Measurements from ENCODE around the gene TRIO.

The TRIO gene

DNA sequence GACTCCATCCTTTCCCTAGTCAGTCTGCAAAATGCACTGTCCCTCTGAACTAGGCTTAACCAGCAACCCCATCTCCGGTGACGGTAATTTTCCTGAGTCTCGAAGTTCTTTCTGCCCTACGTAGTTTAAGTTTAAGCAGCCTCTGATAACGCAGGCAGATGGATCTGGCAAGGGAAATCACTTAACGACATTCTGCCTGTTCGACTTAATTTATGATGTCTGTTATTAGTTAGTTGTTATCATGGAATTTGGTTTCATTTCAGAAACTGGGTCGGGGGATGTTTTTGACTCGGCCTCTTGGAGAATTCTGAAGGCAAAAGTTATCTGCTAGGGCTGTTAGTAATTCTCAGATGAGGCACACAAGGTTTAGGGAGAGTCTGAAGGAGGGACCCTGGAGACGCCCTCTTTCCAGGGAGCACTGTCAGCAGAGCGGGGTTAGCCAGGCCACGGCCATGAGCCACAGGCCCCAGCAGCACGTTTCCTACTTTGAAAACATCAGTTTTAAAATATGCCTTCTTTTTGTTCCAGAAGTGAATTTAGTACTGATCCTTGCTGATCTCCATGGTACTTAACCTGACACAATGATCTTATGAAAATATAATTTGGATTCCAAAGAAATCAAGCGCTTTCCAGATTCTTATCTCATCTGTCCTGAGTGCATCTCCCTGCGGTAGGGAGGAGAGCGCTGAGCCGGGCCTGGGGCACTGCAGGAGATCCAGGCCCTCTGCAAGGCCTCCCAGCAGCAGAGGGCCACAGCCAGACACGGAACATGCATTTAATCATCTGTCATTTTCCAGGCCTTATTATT is 267.5 kb downstream of the TRIO start:
- CTCF ChIA-PET = interaction anchor here (0.6 kb wide), 1 partner anchor 365 kb away, joined by 3 read pairs; no protein-coding TSS in a partner anchor
- POLR2A ChIA-PET = no interaction called here
- no peak for DNase-seq (ENCODE audit: extremely low spot score)
- TF ChIP-seq FOXA1 (IDR thresholded peaks at IDR 0.05) (no peak), L3MBTL2 (conservative IDR thresholded peaks at IDR 0.05) (no peak), ARNT (IDR thresholded peaks at IDR 0.05) (no peak), CTBP1 (IDR thresholded peaks at IDR 0.05; ENCODE audit: borderline replicate concordance) (no peak), HDGF (IDR thresholded peaks at IDR 0.05; ENCODE audit: borderline replicate concordance) (no peak), LEF1 (IDR thresholded peaks at IDR 0.05; ENCODE audit: borderline replicate concordance) (no peak), TARDBP (IDR thresholded peaks at IDR 0.05) (no peak), FOXK2 (IDR thresholded peaks at IDR 0.05) (no peak), FOXM1 (IDR thresholded peaks at IDR 0.05; ENCODE audit: borderline replicate concordance) (no peak), ZNF384 (IDR thresholded peaks at IDR 0.05) (no peak), SUZ12 (IDR thresholded peaks at IDR 0.05) (no peak), NFRKB (IDR thresholded peaks at IDR 0.05) (no peak), BHLHE40 (IDR thresholded peaks at IDR 0.05; ENCODE audit: borderline replicate concordance) (no peak), ELF4 (IDR thresholded peaks at IDR 0.05) (no peak), SP1 (IDR thresholded peaks at IDR 0.05) (no peak)
- TF ChIP-seq, protein P1, sequence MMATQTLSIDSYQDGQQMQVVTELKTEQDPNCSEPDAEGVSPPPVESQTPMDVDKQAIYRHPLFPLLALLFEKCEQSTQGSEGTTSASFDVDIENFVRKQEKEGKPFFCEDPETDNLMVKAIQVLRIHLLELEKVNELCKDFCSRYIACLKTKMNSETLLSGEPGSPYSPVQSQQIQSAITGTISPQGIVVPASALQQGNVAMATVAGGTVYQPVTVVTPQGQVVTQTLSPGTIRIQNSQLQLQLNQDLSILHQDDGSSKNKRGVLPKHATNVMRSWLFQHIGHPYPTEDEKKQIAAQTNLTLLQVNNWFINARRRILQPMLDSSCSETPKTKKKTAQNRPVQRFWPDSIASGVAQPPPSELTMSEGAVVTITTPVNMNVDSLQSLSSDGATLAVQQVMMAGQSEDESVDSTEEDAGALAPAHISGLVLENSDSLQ (IDR thresholded peaks at IDR 0.05) = no peak

DNA sequence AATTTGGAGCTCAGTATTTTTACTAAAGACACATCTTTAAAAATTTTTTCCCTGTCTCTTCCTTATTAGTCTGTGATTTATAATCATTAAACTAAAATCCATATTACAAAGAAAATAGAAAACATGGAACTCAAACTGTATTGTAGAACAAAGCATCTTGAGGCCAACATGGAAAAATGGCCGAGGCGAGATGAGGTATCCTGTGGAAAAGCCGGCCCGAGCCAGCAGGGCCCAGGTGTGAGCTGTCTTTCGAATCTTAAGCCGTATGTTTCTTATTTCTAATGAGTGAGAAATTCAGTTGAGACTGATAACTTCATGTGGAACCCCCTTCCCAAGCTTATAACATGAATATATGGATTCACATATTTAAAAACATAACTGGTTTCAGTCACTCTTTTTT is 268.1 kb downstream of the TRIO start:
- DNase-seq (ENCODE audit: extremely low spot score) = no peak
- TF ChIP-seq BHLHE40 (IDR thresholded peaks at IDR 0.05; ENCODE audit: borderline replicate concordance) = no peak
- TF ChIP-seq LEF1 (IDR thresholded peaks at IDR 0.05; ENCODE audit: borderline replicate concordance) = no peak
- no peak for TF ChIP-seq FOXK2 (IDR thresholded peaks at IDR 0.05)
- no peak for TF ChIP-seq TARDBP (IDR thresholded peaks at IDR 0.05)
- TF ChIP-seq SP1 (IDR thresholded peaks at IDR 0.05) = no peak
- no peak for TF ChIP-seq NFRKB (IDR thresholded peaks at IDR 0.05)
- TF ChIP-seq FOXM1 (IDR thresholded peaks at IDR 0.05; ENCODE audit: borderline replicate concordance) = no peak
- no peak for TF ChIP-seq FOXA1 (IDR thresholded peaks at IDR 0.05)
- TF ChIP-seq, protein P1 (IDR thresholded peaks at IDR 0.05) = no peak
- TF ChIP-seq ZNF384 (IDR thresholded peaks at IDR 0.05) = no peak
- TF ChIP-seq ELF4 (IDR thresholded peaks at IDR 0.05) = no peak
- no peak for TF ChIP-seq CTBP1 (IDR thresholded peaks at IDR 0.05; ENCODE audit: borderline replicate concordance)
- TF ChIP-seq SUZ12 (IDR thresholded peaks at IDR 0.05) = no peak
- TF ChIP-seq L3MBTL2 (conservative IDR thresholded peaks at IDR 0.05) = no peak
- no peak for TF ChIP-seq HDGF (IDR thresholded peaks at IDR 0.05; ENCODE audit: borderline replicate concordance)
- ChIA-PET CTCF (interaction anchor here (0.6 kb wide), 1 partner anchor 365 kb away, joined by 3 read pairs; no protein-coding TSS in a partner anchor), POLR2A (no interaction called here)

DNA sequence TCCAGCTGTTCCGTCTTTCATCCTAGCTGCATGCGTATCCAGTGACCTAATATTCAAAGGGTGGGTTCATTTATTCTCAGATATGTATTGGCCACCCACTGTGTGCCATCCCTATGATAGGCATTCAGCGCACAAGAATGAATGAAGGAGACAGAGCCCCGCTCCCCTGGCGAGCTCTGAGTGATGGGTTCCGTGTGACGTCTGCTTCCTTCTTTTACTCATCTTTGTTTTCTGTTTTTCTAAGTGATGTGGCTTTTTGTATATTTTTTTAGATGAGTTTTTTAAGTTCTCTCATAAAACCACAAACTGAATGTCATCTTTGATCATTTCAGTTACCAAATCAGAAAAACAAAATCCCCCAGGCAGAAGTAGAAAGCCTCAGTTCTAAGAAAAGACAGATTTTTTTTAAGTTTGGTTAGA is 270.2 kb downstream of the TRIO start:
- CTCF ChIA-PET = no interaction called here
- DNase-seq (ENCODE audit: extremely low spot score) = no peak

DNA sequence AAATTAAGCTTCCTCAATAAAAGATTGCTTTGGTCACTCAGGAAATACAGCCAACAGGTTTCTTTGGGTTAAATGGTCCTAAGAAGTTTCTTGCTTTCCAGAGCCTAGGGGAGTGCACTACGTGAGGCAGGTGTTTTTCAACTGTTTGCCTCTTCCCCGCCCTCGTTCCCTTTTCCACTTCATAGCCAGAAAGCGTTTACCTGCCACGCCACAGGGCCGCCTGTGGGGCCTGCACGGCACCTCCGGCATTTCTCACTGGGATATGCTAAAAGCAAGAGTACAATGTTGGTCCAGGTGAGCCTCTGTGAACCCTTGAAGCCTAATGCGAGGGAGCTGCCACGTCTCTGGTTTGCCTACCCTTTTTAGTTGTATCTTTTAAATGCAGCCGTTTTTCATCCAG is 270.9 kb downstream of the TRIO start:
- ChIA-PET POLR2A (no interaction called here), CTCF (no interaction called here)
- DNase-seq (ENCODE audit: extremely low spot score) = no peak
- TF ChIP-seq CTBP1 (IDR thresholded peaks at IDR 0.05; ENCODE audit: borderline replicate concordance) (no peak), HDGF (IDR thresholded peaks at IDR 0.05; ENCODE audit: borderline replicate concordance) (no peak), ARNT (IDR thresholded peaks at IDR 0.05) (no peak), SP1 (IDR thresholded peaks at IDR 0.05) (no peak), FOXM1 (IDR thresholded peaks at IDR 0.05; ENCODE audit: borderline replicate concordance) (no peak), BHLHE40 (IDR thresholded peaks at IDR 0.05; ENCODE audit: borderline replicate concordance) (no peak), LEF1 (IDR thresholded peaks at IDR 0.05; ENCODE audit: borderline replicate concordance) (no peak), NFRKB (IDR thresholded peaks at IDR 0.05) (no peak), TARDBP (IDR thresholded peaks at IDR 0.05) (no peak), FOXK2 (IDR thresholded peaks at IDR 0.05) (no peak), ELF4 (IDR thresholded peaks at IDR 0.05) (no peak), SUZ12 (IDR thresholded peaks at IDR 0.05) (no peak), L3MBTL2 (conservative IDR thresholded peaks at IDR 0.05) (no peak), FOXA1 (IDR thresholded peaks at IDR 0.05) (no peak)
- TF ChIP-seq, protein P1 (IDR thresholded peaks at IDR 0.05) = no peak

More for the DNA sequence above, 270.2 kb downstream of the TRIO start:
- POLR2A ChIA-PET = no interaction called here
- TF ChIP-seq FOXA1 (IDR thresholded peaks at IDR 0.05) = no peak
- TF ChIP-seq LEF1 (IDR thresholded peaks at IDR 0.05; ENCODE audit: borderline replicate concordance) = no peak
- TF ChIP-seq, protein P1 (IDR thresholded peaks at IDR 0.05) = no peak
- TF ChIP-seq ARNT (IDR thresholded peaks at IDR 0.05) = no peak
- no peak for TF ChIP-seq TARDBP (IDR thresholded peaks at IDR 0.05)
- no peak for TF ChIP-seq SP1 (IDR thresholded peaks at IDR 0.05)
- no peak for TF ChIP-seq ELF4 (IDR thresholded peaks at IDR 0.05)
- TF ChIP-seq ZNF384 (IDR thresholded peaks at IDR 0.05) = no peak

DNA sequence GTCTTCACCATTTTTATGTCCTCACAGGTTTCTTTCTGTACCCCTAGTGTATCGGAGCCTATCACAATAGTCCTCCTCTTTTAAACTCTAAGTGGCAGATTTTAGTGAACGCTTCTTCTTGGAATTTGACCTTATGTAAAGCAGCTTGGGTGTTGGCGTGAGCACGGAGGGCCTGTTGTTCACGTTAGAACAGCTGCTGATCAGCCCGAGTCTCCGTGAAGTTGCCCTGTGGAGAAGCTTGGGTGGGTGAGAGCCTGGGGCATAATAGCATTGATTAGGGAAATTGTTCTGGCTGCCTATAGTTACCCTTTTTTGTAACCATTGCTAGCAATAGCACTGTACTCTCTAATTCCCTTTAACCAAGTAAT is 271.5 kb downstream of the TRIO start:
- DNase-seq (ENCODE audit: extremely low spot score) = no peak
- ChIA-PET CTCF (no interaction called here), POLR2A (no interaction called here)
- TF ChIP-seq SP1 (IDR thresholded peaks at IDR 0.05) (no peak), ELF4 (IDR thresholded peaks at IDR 0.05) (no peak), FOXA1 (IDR thresholded peaks at IDR 0.05) (no peak)
